Measurements from ENCODE around the gene MTURN.

GRCh38 chr7:30150711-30151110 is 15.9 kb downstream of the MTURN start:
- no peak for TF ChIP-seq POLR2A (IDR thresholded peaks at IDR 0.05)
- TF ChIP-seq, protein P1, sequence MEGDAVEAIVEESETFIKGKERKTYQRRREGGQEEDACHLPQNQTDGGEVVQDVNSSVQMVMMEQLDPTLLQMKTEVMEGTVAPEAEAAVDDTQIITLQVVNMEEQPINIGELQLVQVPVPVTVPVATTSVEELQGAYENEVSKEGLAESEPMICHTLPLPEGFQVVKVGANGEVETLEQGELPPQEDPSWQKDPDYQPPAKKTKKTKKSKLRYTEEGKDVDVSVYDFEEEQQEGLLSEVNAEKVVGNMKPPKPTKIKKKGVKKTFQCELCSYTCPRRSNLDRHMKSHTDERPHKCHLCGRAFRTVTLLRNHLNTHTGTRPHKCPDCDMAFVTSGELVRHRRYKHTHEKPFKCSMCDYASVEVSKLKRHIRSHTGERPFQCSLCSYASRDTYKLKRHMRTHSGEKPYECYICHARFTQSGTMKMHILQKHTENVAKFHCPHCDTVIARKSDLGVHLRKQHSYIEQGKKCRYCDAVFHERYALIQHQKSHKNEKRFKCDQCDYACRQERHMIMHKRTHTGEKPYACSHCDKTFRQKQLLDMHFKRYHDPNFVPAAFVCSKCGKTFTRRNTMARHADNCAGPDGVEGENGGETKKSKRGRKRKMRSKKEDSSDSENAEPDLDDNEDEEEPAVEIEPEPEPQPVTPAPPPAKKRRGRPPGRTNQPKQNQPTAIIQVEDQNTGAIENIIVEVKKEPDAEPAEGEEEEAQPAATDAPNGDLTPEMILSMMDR (IDR thresholded peaks at IDR 0.05), result no peak

All from Peyer's patch (tissue), 4 donors.